ENCODE data around the gene MBOAT2. TPM values are rescaled to one million over a fixed set of nuclear protein-coding genes. Genes with fewer than 3 reads are reported as not detected.

MBOAT2 gene
- total RNA-seq, 1 experiment from 2014 or later = 65.1 TPM

DNA sequence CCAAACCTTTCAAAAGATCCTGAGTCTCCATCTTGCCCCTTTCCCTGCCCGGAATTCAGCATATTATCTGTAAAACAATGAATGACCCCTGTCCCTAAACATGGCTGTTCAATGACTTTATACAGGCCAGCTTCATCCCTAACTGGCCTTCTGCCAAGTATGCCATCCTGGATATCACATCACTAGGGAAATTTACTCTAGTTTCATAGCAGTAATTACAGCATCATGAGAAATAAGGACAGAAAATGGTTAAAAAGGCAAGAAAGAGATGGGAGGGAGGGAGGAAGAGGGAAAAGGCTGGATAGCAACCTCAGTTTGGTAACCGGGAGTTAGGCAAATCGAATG, 4.4 kb downstream of the MBOAT2 start:
- peaks cover 17% of the 10 kb centered on the region for H3K4me1 ChIP-seq (ENCODE audit: insufficient read depth, low read length, poor library complexity, severe bottlenecking)
- POLR2A ChIA-PET (ENCODE audit: low non-redundant PET) = no interaction called here
- CTCF ChIA-PET = no interaction called here
- H3K27ac ChIP-seq (ENCODE audit: low read depth, low read length, poor library complexity, severe bottlenecking) = no peak overlapping the region
- no peaks in the 10 kb centered on the region for H3K9me3 ChIP-seq (ENCODE audit: low read depth, low read length, poor library complexity, severe bottlenecking)
- no peaks in the 10 kb centered on the region for H3K36me3 ChIP-seq (ENCODE audit: insufficient read depth, low read length, poor library complexity, severe bottlenecking)
- TF ChIP-seq, protein P1, sequence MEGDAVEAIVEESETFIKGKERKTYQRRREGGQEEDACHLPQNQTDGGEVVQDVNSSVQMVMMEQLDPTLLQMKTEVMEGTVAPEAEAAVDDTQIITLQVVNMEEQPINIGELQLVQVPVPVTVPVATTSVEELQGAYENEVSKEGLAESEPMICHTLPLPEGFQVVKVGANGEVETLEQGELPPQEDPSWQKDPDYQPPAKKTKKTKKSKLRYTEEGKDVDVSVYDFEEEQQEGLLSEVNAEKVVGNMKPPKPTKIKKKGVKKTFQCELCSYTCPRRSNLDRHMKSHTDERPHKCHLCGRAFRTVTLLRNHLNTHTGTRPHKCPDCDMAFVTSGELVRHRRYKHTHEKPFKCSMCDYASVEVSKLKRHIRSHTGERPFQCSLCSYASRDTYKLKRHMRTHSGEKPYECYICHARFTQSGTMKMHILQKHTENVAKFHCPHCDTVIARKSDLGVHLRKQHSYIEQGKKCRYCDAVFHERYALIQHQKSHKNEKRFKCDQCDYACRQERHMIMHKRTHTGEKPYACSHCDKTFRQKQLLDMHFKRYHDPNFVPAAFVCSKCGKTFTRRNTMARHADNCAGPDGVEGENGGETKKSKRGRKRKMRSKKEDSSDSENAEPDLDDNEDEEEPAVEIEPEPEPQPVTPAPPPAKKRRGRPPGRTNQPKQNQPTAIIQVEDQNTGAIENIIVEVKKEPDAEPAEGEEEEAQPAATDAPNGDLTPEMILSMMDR (conservative IDR thresholded peaks at IDR 0.05; ENCODE audit: low read depth, low read length) = no peak
- no peak for TF ChIP-seq EZH2 (IDR thresholded peaks at IDR 0.05; ENCODE audit: borderline replicate concordance, low read depth, low read length, poor library complexity, severe bottlenecking)
- DNase-seq (ENCODE audit: low spot score) = no peak
- intact Hi-C loops (cut with micrococcal nuclease; ENCODE audit: unreplicated experiment) = no loop called here
- H3K27me3 ChIP-seq (replicated peaks; ENCODE audit: insufficient read depth, low read depth, low read length, poor library complexity) = no peaks in the 10 kb centered on the region
- no peak overlapping the region for H3K4me3 ChIP-seq (ENCODE audit: low read depth, low read length, poor library complexity, severe bottlenecking)
- BruUV-seq (replicated peaks) = no TSS peak

DNA sequence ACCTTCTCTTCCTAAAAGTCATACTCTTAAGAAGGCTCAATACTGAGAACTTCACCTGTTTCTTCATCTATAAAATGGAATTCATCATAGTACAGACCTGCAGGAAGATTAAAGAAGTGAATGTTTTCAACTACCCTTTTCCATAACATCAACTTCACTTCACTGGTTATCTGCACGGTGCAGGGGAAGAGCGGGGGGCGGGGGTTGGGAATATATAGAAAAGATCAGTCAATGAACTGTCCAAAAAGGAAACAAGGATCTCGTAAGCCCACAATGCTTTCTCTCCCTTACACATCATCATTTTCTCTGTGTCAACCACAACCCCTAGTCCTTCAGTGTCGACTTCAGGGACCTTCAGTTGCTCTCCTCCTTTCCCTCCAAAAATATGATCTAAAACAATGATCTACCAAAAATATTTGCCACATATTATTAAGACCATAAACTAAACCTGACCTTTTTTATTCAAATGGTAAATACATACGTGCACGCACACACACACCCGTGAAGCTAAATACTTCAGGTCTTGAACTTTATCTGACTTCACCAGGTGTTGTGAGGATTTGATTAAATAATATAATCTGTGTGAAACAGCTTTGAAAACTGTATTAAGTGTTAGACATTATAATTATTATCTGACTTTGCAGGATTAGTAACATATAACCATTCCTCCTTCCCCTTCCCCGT, 4.9 kb downstream of the MBOAT2 start:
- no peak for TF ChIP-seq EZH2 (IDR thresholded peaks at IDR 0.05; ENCODE audit: borderline replicate concordance, low read depth, low read length, poor library complexity, severe bottlenecking)
- TF ChIP-seq, protein P1 (conservative IDR thresholded peaks at IDR 0.05; ENCODE audit: low read depth, low read length) = no peak
- DNase-seq (ENCODE audit: low spot score) = no peak
- POLR2A ChIA-PET (ENCODE audit: low non-redundant PET) = no interaction called here
- no TSS peak for BruUV-seq (replicated peaks)
- no peaks in the 10 kb centered on the region for H3K9me3 ChIP-seq (ENCODE audit: low read depth, low read length, poor library complexity, severe bottlenecking)
- H3K4me3 ChIP-seq (ENCODE audit: low read depth, low read length, poor library complexity, severe bottlenecking) = no peak overlapping the region
- no peaks in the 10 kb centered on the region for H3K27me3 ChIP-seq (replicated peaks; ENCODE audit: insufficient read depth, low read depth, low read length, poor library complexity)
- H3K4me1 ChIP-seq (ENCODE audit: insufficient read depth, low read length, poor library complexity, severe bottlenecking) = peaks cover 17% of the 10 kb centered on the region
- no peak overlapping the region for H3K27ac ChIP-seq (ENCODE audit: low read depth, low read length, poor library complexity, severe bottlenecking)
- H3K36me3 ChIP-seq (ENCODE audit: insufficient read depth, low read length, poor library complexity, severe bottlenecking) = no peaks in the 10 kb centered on the region
- CTCF ChIA-PET = no interaction called here
- intact Hi-C loops (cut with micrococcal nuclease; ENCODE audit: unreplicated experiment) = no loop called here

DNA sequence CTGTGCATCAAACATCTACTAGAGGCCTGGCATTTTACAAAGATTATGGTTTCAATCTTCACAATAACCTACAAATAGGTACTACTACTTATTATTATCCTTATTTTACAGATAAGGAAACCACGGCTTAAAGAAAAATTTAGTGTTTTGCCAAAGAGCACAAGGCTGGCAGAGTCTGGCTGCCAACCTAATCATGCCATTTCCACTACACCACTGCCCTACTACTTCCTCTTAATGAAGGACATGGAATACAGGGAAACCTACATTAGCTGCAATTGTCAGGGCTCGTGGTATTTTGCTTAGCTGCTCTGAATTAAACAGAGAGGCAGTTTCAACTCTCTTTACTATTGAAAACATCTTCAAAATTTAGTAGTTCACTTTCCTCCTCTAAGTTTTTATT, 5.9 kb downstream of the MBOAT2 start:
- Histone ChIP-seq H3K27ac (ENCODE audit: low read depth, low read length, poor library complexity, severe bottlenecking) (no peak overlapping the region), H3K9me3 (ENCODE audit: low read depth, low read length, poor library complexity, severe bottlenecking) (no peaks in the 10 kb centered on the region), H3K4me1 (ENCODE audit: insufficient read depth, low read length, poor library complexity, severe bottlenecking) (peaks cover 17% of the 10 kb centered on the region), H3K36me3 (ENCODE audit: insufficient read depth, low read length, poor library complexity, severe bottlenecking) (no peaks in the 10 kb centered on the region), H3K4me3 (ENCODE audit: low read depth, low read length, poor library complexity, severe bottlenecking) (no peak overlapping the region), H3K27me3 (replicated peaks; ENCODE audit: insufficient read depth, low read depth, low read length, poor library complexity) (no peaks in the 10 kb centered on the region)
- intact Hi-C loops (cut with micrococcal nuclease; ENCODE audit: unreplicated experiment) = no loop called here
- CTCF ChIA-PET = no interaction called here
- no peak for DNase-seq (ENCODE audit: low spot score)
- POLR2A ChIA-PET (ENCODE audit: low non-redundant PET) = no interaction called here
- TF ChIP-seq EZH2 (IDR thresholded peaks at IDR 0.05; ENCODE audit: borderline replicate concordance, low read depth, low read length, poor library complexity, severe bottlenecking) = no peak
- TF ChIP-seq, protein P1 (conservative IDR thresholded peaks at IDR 0.05; ENCODE audit: low read depth, low read length) = no peak
- no TSS peak for BruUV-seq (replicated peaks)
